HCT116 (cell line): ENCODE data around the gene FITM1. TPM values are rescaled to one million over a fixed set of nuclear protein-coding genes. Genes with fewer than 3 reads are reported as not detected.
A peak's percentile ranks its signal among the peaks of the same experiment; 100 is the strongest.

Source experiments
- ATAC-seq: fragments of 200-7000 bp; cut with Tn5 transposase; 2 replicates; pipeline ENCODE4 v1.9.1; 2020; ENCODE audit warnings: mild to moderate bottlenecking, moderate library complexity
- BruUV-seq: library from RNA; stranded (reverse); fragments of 400-500 nt; replicated peaks from 2 replicates; lab custom pipeline; 2021; lab: Mats Ljungman, UMichigan
- CTCF ChIA-PET: fragments of 300-600 bp; sonication (Branson Sonifier 250); formaldehyde crosslinking; loops from one replicate; lab custom pipeline; 2021; ENCODE audit warnings: antibody characterized with exemption; lab: Charles Lee
- POLR2A ChIA-PET: fragments of 300-600, 350-600 bp; sonication (Branson Sonifier 250); formaldehyde crosslinking; loops from one replicate; lab custom pipeline; 2021; ENCODE audit warnings: antibody characterized with exemption; lab: Charles Lee
- RAD21 ChIA-PET, 2 experiments: fragments of 300-600 bp; sonication (Branson Sonifier 250); formaldehyde crosslinking; loops; one replicate each; lab custom pipeline; 2023; ENCODE audit warnings: low total read pairs in 2 of 2; ENCODE audit not compliant: uncharacterized antibody in 2 of 2, unreplicated experiment in 2 of 2, low non-redundant PET in 1 of 2; lab: Charles Lee
- DNase-seq: peaks from one replicate; pipeline ENCODE4 v3.0.0-alpha.2; 2010; ENCODE audit warnings: low read depth, low spot score
- H2AFZ ChIP-seq: fragments of 200-600 bp; shearing (Covaris generic), sonication (generic); 2 replicates; pipeline ENCODE4 v1.6.1; 2017; ENCODE audit warnings: low read depth, mixed run types, mixed read lengths, antibody characterized with exemption, low read length; ENCODE audit not compliant: poor library complexity, severe bottlenecking
- H3K27ac ChIP-seq: 2 replicates; pipeline ENCODE4 v1.5.1; 2012; ENCODE audit warnings: low read depth, low read length
- H3K27me3 ChIP-seq: fragments of 200-600 bp; sonication (generic); 2 replicates; pipeline ENCODE4 v1.6.1; 2016; ENCODE audit warnings: mixed run types, low read length, mixed read lengths; ENCODE audit not compliant: insufficient read depth
- H3K36me3 ChIP-seq, 2 experiments: fragments of 200-500 bp in 1 of 2; fragments of 200-600 bp in 1 of 2; sonication (Bioruptor generic) in 1 of 2; sonication (generic) in 1 of 2; 2 replicates each; pipeline versions ENCODE4 v1.5.1 to v1.6.1; 2014 to 2016; ENCODE audit warnings: low read length in 2 of 2, inconsistent platforms in 1 of 2, mixed read lengths in 1 of 2, mixed run types in 1 of 2; ENCODE audit not compliant: insufficient read depth in 2 of 2, control insufficient read depth in 1 of 2
- H3K4me1 ChIP-seq, 2 experiments: fragments of 200-600 bp in 1 of 2; sonication (generic) in 1 of 2; 2 replicates each; pipeline versions ENCODE4 v1.5.1 to v1.6.1; 2012 to 2017; ENCODE audit warnings: low read length in 2 of 2, inconsistent platforms in 1 of 2, mild to moderate bottlenecking in 1 of 2, mixed read lengths in 1 of 2, mixed run types in 1 of 2, moderate library complexity in 1 of 2; ENCODE audit not compliant: insufficient read depth in 2 of 2, control insufficient read depth in 1 of 2
- H3K4me2 ChIP-seq: fragments of 200-600 bp; sonication (generic); 2 replicates; pipeline ENCODE4 v1.6.1; 2017; ENCODE audit warnings: mixed run types, low read length, mixed read lengths
- H3K4me3 ChIP-seq, 2 experiments: fragments of 200-600 bp in 1 of 2; sonication (generic) in 1 of 2; replicated peaks in 1 of 2; 2 replicates each; pipeline ENCODE4 v1.5.1; 2011 to 2016; ENCODE audit warnings: low read length in 2 of 2, control low read depth in 1 of 2, low read depth in 1 of 2, mild to moderate bottlenecking in 1 of 2, mixed read lengths in 1 of 2, mixed run types in 1 of 2
- H3K79me2 ChIP-seq: fragments of 200-600 bp; sonication (generic); 2 replicates; pipeline ENCODE4 v1.6.1; 2017; ENCODE audit warnings: mild to moderate bottlenecking, mixed run types, low read length, moderate library complexity, mixed read lengths; ENCODE audit not compliant: insufficient read depth
- H3K9ac ChIP-seq: fragments of 200-600 bp; sonication (generic); 2 replicates; pipeline ENCODE4 v1.6.1; 2016; ENCODE audit warnings: low read length, mixed read lengths
- H3K9me2 ChIP-seq: fragments of 200-600 bp; sonication (generic), shearing (Covaris generic); 2 replicates; pipeline ENCODE4 v1.6.1; 2017; ENCODE audit warnings: mixed run types, mild to moderate bottlenecking, moderate library complexity; ENCODE audit not compliant: insufficient read depth
- H3K9me3 ChIP-seq, 2 experiments: fragments of 200-500 bp in 1 of 2; fragments of 200-600 bp in 1 of 2; sonication (Bioruptor generic) in 1 of 2; sonication (generic) in 1 of 2; 2 replicates each; pipeline ENCODE4 v1.6.1; 2014 to 2017; ENCODE audit warnings: low read length in 2 of 2, mixed read lengths in 2 of 2, inconsistent platforms in 1 of 2, low read depth in 1 of 2, mild to moderate bottlenecking in 1 of 2, mixed run types in 1 of 2, moderate library complexity in 1 of 2; ENCODE audit not compliant: control insufficient read depth in 1 of 2, insufficient read depth in 1 of 2
- H4K20me1 ChIP-seq: fragments of 200-600 bp; sonication (generic), shearing (Covaris generic); 2 replicates; pipeline ENCODE4 v1.6.1; 2017; ENCODE audit warnings: mixed run types, mild to moderate bottlenecking, moderate library complexity; ENCODE audit not compliant: insufficient read depth
- CBX3 ChIP-seq: IDR thresholded peaks from 2 replicates; pipeline ENCODE4 v1.6.1; 2012; ENCODE audit warnings: low read depth
- CEBPB ChIP-seq: IDR thresholded peaks from 2 replicates; pipeline ENCODE4 v1.6.1; 2012; ENCODE audit warnings: low read depth
- EGR1 ChIP-seq: IDR thresholded peaks from 2 replicates; pipeline ENCODE4 v1.6.1; 2012; ENCODE audit warnings: low read depth
- ELF1 ChIP-seq: IDR thresholded peaks from 2 replicates; pipeline ENCODE4 v1.6.1; 2012; ENCODE audit warnings: low read depth, borderline replicate concordance
- MAX ChIP-seq: IDR thresholded peaks from 2 replicates; pipeline ENCODE4 v1.6.1; 2012
- POLR2AphosphoS5 ChIP-seq: IDR thresholded peaks from 2 replicates; pipeline ENCODE4 v1.6.1; 2011; ENCODE audit warnings: mild to moderate bottlenecking, low read depth, low read length, moderate library complexity
- RAD21 ChIP-seq: IDR thresholded peaks from 2 replicates; pipeline ENCODE4 v1.6.1; 2012; ENCODE audit warnings: low read depth, mild to moderate bottlenecking
- SP1 ChIP-seq: IDR thresholded peaks from 2 replicates; pipeline ENCODE4 v1.6.1; 2012; ENCODE audit warnings: low read depth
- intact Hi-C: fragments of 100-400 bp; cut with micrococcal nuclease; formaldehyde crosslinking; loops from 2 replicates; pipeline ENCODE4 v1.10.0; 2022
- total RNA-seq: library from RNA; stranded (reverse); gene quantifications from one replicate; pipeline ENCODE4 v1.2.1, GENCODE V29; 2021; ENCODE audit not compliant: unreplicated experiment

FITM1 gene
- total RNA-seq, 1 experiment from 2014 or later, result 0.81 TPM

- H3K9ac ChIP-seq, result no peak overlapping the region
- DNase-seq (no peak), ATAC-seq (0 out of 2 replicates have a peak, but pooled peaks have one; percentile 4)
- no peaks in the 10 kb centered on the region for H3K27me3 ChIP-seq
- ChIA-PET RAD21 (no interaction called here), POLR2A (interaction anchor here (1.4 kb wide), 1 partner anchor 17 kb away, joined by 5 read pairs; the partner anchor contains the start of gene IRF9), CTCF (interaction anchor here (2.2 kb wide), 1 partner anchor 18 kb away, joined by 5 read pairs; the partner anchor contains the start of gene IRF9)
- TF ChIP-seq CEBPB (no peak), MAX (no peak), ELF1 (no peak), CBX3 (no peak), RAD21 (no peak), POLR2AphosphoS5 (no peak), SP1 (no peak), EGR1 (no peak)
- no peak overlapping the region for H3K4me3 ChIP-seq
- BruUV-seq, result no TSS peak
- peaks cover 18 to 27% of the 10 kb centered on the region in 2 experiments; a peak in 3 of 4 replicates for H3K36me3 ChIP-seq
- no peak overlapping the region for H2AFZ ChIP-seq
- H3K4me2 ChIP-seq, result no peak overlapping the region
- H3K79me2 ChIP-seq, result no peaks in the 10 kb centered on the region
- H3K9me2 ChIP-seq, result no peaks in the 10 kb centered on the region
- no peaks in the 10 kb centered on the region for H4K20me1 ChIP-seq
- H3K4me1 ChIP-seq, result no peaks in the 10 kb centered on the region
- no peaks in the 10 kb centered on the region for H3K9me3 ChIP-seq
- intact Hi-C loops, result no loop called here
- H3K27ac ChIP-seq, result no peak overlapping the region
These were observed 48.1 kb downstream of the FITM1 start for GRCh38 chr14:24178399-24179178.
